H1 (cell line): ENCODE results near the gene PCDHGA7. TPM values are rescaled to one million over a fixed set of nuclear protein-coding genes. Genes with fewer than 3 reads are reported as not detected.
"Not testable (repeated sequence)": the region's sequence is repeated elsewhere in the genome, so short reads cannot be mapped to it uniquely, and the experiment has no call there.

Experiments used
- CTCF ChIA-PET: fragments of 300-600 bp; sonication (Branson Sonifier 250); formaldehyde crosslinking; loops from one replicate; lab custom pipeline; 2021; ENCODE audit not compliant: partially characterized antibody; lab: Charles Lee
- POLR2A ChIA-PET: fragments of 300-600 bp; sonication (Branson Sonifier 250); formaldehyde crosslinking; loops from one replicate; lab custom pipeline; 2021; ENCODE audit warnings: inconsistent platforms; ENCODE audit not compliant: partially characterized antibody; lab: Charles Lee
- DNase-seq, 2 experiments: peaks; one replicate each; pipeline versions ENCODE4 v3.0.0 to v3.0.0-alpha.2; 2010 to 2022; ENCODE audit warnings: low spot score in 2 of 2, low read depth in 1 of 2, mixed read lengths in 1 of 2
- FAIRE-seq: peaks from 2 replicates; lab custom pipeline; 2011; peaks lifted over from hg19 to GRCh38; lab: Jason Lieb, UNC
- H2AFZ ChIP-seq: 2 replicates; pipeline ENCODE4 v1.8.1; 2012; ENCODE audit warnings: low read length, inconsistent platforms
- H2AK5ac ChIP-seq: 2 replicates; pipeline ENCODE4 v1.6.1; 2013; ENCODE audit warnings: low read depth, low read length
- H2BK120ac ChIP-seq: replicated peaks from 2 replicates; pipeline ENCODE3; 2013; ENCODE audit warnings: low read depth, low read length, inconsistent platforms
- H2BK12ac ChIP-seq: 2 replicates; pipeline ENCODE4 v1.6.1; 2013; ENCODE audit warnings: low read depth, low read length
- H2BK15ac ChIP-seq: 2 replicates; pipeline ENCODE4 v1.6.1; 2013; ENCODE audit warnings: low read length
- H2BK20ac ChIP-seq: 2 replicates; pipeline ENCODE4 v1.6.1; 2013; ENCODE audit warnings: low read length
- H2BK5ac ChIP-seq: 2 replicates; pipeline ENCODE4 v1.6.1; 2013; ENCODE audit warnings: low read depth, low read length
- H3K14ac ChIP-seq: 2 replicates; pipeline ENCODE4 v1.6.1; 2013; ENCODE audit warnings: inconsistent platforms; ENCODE audit not compliant: insufficient read length
- H3K18ac ChIP-seq: 2 replicates; pipeline ENCODE4 v1.6.1; 2013; ENCODE audit warnings: low read length; ENCODE audit errors: extremely low read depth
- H3K23ac ChIP-seq: 2 replicates; pipeline ENCODE4 v1.6.1; 2013; ENCODE audit warnings: inconsistent platforms; ENCODE audit not compliant: insufficient read length
- H3K23me2 ChIP-seq: 2 replicates; pipeline ENCODE4 v1.6.1; 2013; ENCODE audit warnings: low read depth, low read length
- H3K27ac ChIP-seq: 2 replicates; pipeline ENCODE4 v1.6.1; 2011; ENCODE audit warnings: low read depth, low read length, inconsistent platforms
- H3K27me3 ChIP-seq, 4 experiments: replicated peaks in 1 of 4; 1 replicate in 1 of 4; 2 replicates in 3 of 4; pipeline versions ENCODE4 v1.6.1 to v1.8.1; 2011 to 2013; ENCODE audit warnings: low read length in 3 of 4, mild to moderate bottlenecking in 3 of 4, inconsistent platforms in 2 of 4, mixed read lengths in 2 of 4, moderate library complexity in 1 of 4; ENCODE audit not compliant: control insufficient read depth in 3 of 4, insufficient read depth in 3 of 4; ENCODE audit errors: extremely low read depth in 1 of 4
- H3K36me3 ChIP-seq, 4 experiments: 2 replicates each; pipeline versions ENCODE4 v1.6.1 to v1.8.1; 2011 to 2013; ENCODE audit warnings: mild to moderate bottlenecking in 4 of 4, low read length in 3 of 4, moderate library complexity in 2 of 4, control low read depth in 1 of 4, inconsistent platforms in 1 of 4; ENCODE audit not compliant: insufficient read depth in 4 of 4, control insufficient read depth in 2 of 4
- H3K4ac ChIP-seq: replicated peaks from 2 replicates; pipeline ENCODE3; 2013; ENCODE audit warnings: low read length, low read depth, mixed read lengths, inconsistent platforms; ENCODE audit not compliant: insufficient read length
- H3K4me1 ChIP-seq, 4 experiments: replicated peaks in 1 of 4; 1 replicate in 1 of 4; 2 replicates in 3 of 4; pipeline versions ENCODE4 v1.6.1 to v1.8.1; 2011 to 2013; ENCODE audit warnings: low read length in 3 of 4, inconsistent platforms in 2 of 4, mixed read lengths in 1 of 4; ENCODE audit not compliant: insufficient read depth in 4 of 4, control insufficient read depth in 3 of 4
- H3K4me2 ChIP-seq, 2 experiments: 2 replicates each; pipeline versions ENCODE4 v1.6.1 to v1.8.1; 2011 to 2013; ENCODE audit warnings: low read depth in 2 of 2, low read length in 2 of 2, control low read depth in 1 of 2, inconsistent platforms in 1 of 2, mild to moderate bottlenecking in 1 of 2; ENCODE audit not compliant: insufficient read depth in 1 of 2
- H3K4me3 ChIP-seq, 4 experiments: fragments of 200-600, 300-600 bp in 1 of 4; sonication (generic), shearing (Covaris generic), sonication (Bioruptor Twin) in 1 of 4; 2 replicates each; pipeline versions ENCODE4 v1.5.1 to v1.8.1; 2011 to 2016; ENCODE audit warnings: low read length in 4 of 4, low read depth in 3 of 4, control low read depth in 2 of 4, inconsistent platforms in 2 of 4, mild to moderate bottlenecking in 2 of 4, mixed read lengths in 1 of 4, moderate library complexity in 1 of 4; ENCODE audit not compliant: insufficient read depth in 2 of 4; ENCODE audit errors: extremely low read depth in 1 of 4
- H3K56ac ChIP-seq: replicated peaks from 2 replicates; pipeline ENCODE3; 2013; ENCODE audit warnings: low read depth, mild to moderate bottlenecking, mixed read lengths, low read length, inconsistent platforms; ENCODE audit not compliant: insufficient read length
- H3K79me1 ChIP-seq: 2 replicates; pipeline ENCODE4 v1.6.1; 2013; ENCODE audit warnings: low read depth, low read length, control low read depth
- H3K79me2 ChIP-seq, 2 experiments: 2 replicates each; pipeline versions ENCODE4 v1.6.1 to v1.8.1; 2012 to 2013; ENCODE audit warnings: low read length in 2 of 2, mild to moderate bottlenecking in 2 of 2, inconsistent platforms in 1 of 2; ENCODE audit not compliant: insufficient read depth in 2 of 2, control insufficient read depth in 1 of 2
- H3K9ac ChIP-seq, 4 experiments: replicated peaks in 1 of 4; 1 replicate in 1 of 4; 2 replicates in 3 of 4; pipeline versions ENCODE4 v1.6.1 to v1.8.1; 2011 to 2013; ENCODE audit warnings: low read depth in 3 of 4, low read length in 3 of 4, control low read depth in 2 of 4, mild to moderate bottlenecking in 2 of 4, moderate library complexity in 2 of 4, inconsistent platforms in 1 of 4; ENCODE audit errors: extremely low read depth in 1 of 4
- H3K9me3 ChIP-seq, 2 experiments: 2 replicates each; pipeline versions ENCODE4 v1.6.1 to v1.8.1; 2012 to 2013; ENCODE audit warnings: mild to moderate bottlenecking in 2 of 2, moderate library complexity in 2 of 2, control low read depth in 1 of 2, inconsistent platforms in 1 of 2, low read depth in 1 of 2, low read length in 1 of 2, mixed read lengths in 1 of 2; ENCODE audit not compliant: insufficient read depth in 2 of 2
- H4K20me1 ChIP-seq, 2 experiments: replicated peaks in 1 of 2; 2 replicates each; pipeline versions ENCODE3 to v1.8.1; 2011 to 2013; ENCODE audit warnings: inconsistent platforms in 2 of 2, low read length in 2 of 2, mild to moderate bottlenecking in 1 of 2; ENCODE audit not compliant: insufficient read depth in 2 of 2, control insufficient read depth in 1 of 2
- H4K5ac ChIP-seq: 2 replicates; pipeline ENCODE4 v1.6.1; 2013; ENCODE audit warnings: low read length, low read depth, mixed read lengths, inconsistent platforms; ENCODE audit not compliant: insufficient read length
- H4K8ac ChIP-seq: 2 replicates; pipeline ENCODE4 v1.8.0; 2013; ENCODE audit warnings: mild to moderate bottlenecking, moderate library complexity, low read length, inconsistent platforms; ENCODE audit not compliant: insufficient read depth; ENCODE audit errors: extremely low read depth
- H4K91ac ChIP-seq: replicated peaks from 2 replicates; pipeline ENCODE3; 2013; ENCODE audit warnings: low read length, mixed read lengths, inconsistent platforms; ENCODE audit not compliant: insufficient read length
- WGBS, 2 experiments: shearing (Covaris generic) in 1 of 2; methylation state at CpG; one replicate each; pipeline versions ENCODE4 v1.1.6 to v1.1.7; 2013 to 2015; ENCODE audit warnings: low lambda C conversion rate in 2 of 2, mixed read lengths in 2 of 2, inconsistent platforms in 1 of 2, low coverage in 1 of 2, missing lambda C conversion rate in 1 of 2; ENCODE audit not compliant: insufficient replicate concordance in 2 of 2, insufficient coverage in 1 of 2, insufficient read length in 1 of 2; ENCODE audit errors: extremely low coverage in 1 of 2, missing lambda C conversion rate in 1 of 2; 5-methylcytosine and 5-hydroxymethylcytosine counted together
- polyA plus RNA-seq, 7 experiments: library from polyadenylated mRNA; depleted of rRNA in 3 of 7; stranded (reverse) in 5 of 7; unstranded in 2 of 7; fragments of >200 nt in 5 of 7; fragments of 200-250 nt in 2 of 7; gene quantifications; 1 replicate in 5 of 7; 2 replicates in 1 of 7; 4 replicates in 1 of 7; pipeline versions ENCODE4 v1.2.1 to v1.2.3, GENCODE V29; 2011 to 2013; ENCODE audit warnings: missing spikeins in 2 of 7, mixed read lengths in 2 of 7
- total RNA-seq: library from RNA; stranded (reverse); fragmentation: NEBNext Ultra II Directional; extraction: Animal tissue kit (Norgen Biotek cat#: 25700); gene quantifications from 2 replicates; pipeline ENCODE4 v1.2.1, GENCODE V29; 2021

The PCDHGA7 gene
- total and polyA plus RNA-seq, 2 of the 8 experiments (the other 6 are each of a cell fraction or from before 2014, with no cell fraction given), result 0.39 to 1.1 TPM

GRCh38 chr5:141415275-141415618 lies 32.7 kb downstream of the PCDHGA7 start:
- CTCF ChIA-PET, result interaction anchor here (0.7 to 23.3 kb wide), 7 partner anchors 27 to 228 kb away, joined by 3 to 1236 read pairs (median 8); partner anchors contain the start of genes PCDHB9, PCDHGB1, PCDHGB2 and PCDHGB4
- H3K4me3 ChIP-seq, H3K14ac ChIP-seq, H4K8ac ChIP-seq, POLR2A ChIA-PET, H4K20me1 ChIP-seq, H2BK120ac ChIP-seq, H2AK5ac ChIP-seq, H3K56ac ChIP-seq, H2AFZ ChIP-seq, H3K36me3 ChIP-seq, H3K4ac ChIP-seq, H3K79me2 ChIP-seq, H3K4me2 ChIP-seq, H2BK20ac ChIP-seq, H3K27ac ChIP-seq, H2BK15ac ChIP-seq, H4K5ac ChIP-seq, H3K79me1 ChIP-seq, H3K23me2 ChIP-seq, H3K18ac ChIP-seq, H2BK12ac ChIP-seq, H3K23ac ChIP-seq, H3K4me1 ChIP-seq, FAIRE-seq, H3K9ac ChIP-seq, H2BK5ac ChIP-seq, H4K91ac ChIP-seq: not testable (repeated sequence)
- peaks cover 0 to 12% (median 6%) of the 10 kb centered on the region in 4 experiments; a peak in 4 of 7 replicates for H3K27me3 ChIP-seq
- WGBS, 2 experiments, result 91% methylated on average over 24 of the region's 24 CpGs; no CpG with 5 or more reads in 1 of the 2 experiments
- peaks cover 10 to 17% of the 10 kb centered on the region in 2 experiments for H3K9me3 ChIP-seq
- peak in 1 of 2 experiments; percentile 45 for DNase-seq
